ENCODE data around the gene CD3D.

- TF ChIP-seq, protein P1, sequence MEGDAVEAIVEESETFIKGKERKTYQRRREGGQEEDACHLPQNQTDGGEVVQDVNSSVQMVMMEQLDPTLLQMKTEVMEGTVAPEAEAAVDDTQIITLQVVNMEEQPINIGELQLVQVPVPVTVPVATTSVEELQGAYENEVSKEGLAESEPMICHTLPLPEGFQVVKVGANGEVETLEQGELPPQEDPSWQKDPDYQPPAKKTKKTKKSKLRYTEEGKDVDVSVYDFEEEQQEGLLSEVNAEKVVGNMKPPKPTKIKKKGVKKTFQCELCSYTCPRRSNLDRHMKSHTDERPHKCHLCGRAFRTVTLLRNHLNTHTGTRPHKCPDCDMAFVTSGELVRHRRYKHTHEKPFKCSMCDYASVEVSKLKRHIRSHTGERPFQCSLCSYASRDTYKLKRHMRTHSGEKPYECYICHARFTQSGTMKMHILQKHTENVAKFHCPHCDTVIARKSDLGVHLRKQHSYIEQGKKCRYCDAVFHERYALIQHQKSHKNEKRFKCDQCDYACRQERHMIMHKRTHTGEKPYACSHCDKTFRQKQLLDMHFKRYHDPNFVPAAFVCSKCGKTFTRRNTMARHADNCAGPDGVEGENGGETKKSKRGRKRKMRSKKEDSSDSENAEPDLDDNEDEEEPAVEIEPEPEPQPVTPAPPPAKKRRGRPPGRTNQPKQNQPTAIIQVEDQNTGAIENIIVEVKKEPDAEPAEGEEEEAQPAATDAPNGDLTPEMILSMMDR (IDR thresholded peaks at IDR 0.05; ENCODE audit: insufficient read depth, low read length, poor library complexity, severe bottlenecking), result no peak
- no peak for TF ChIP-seq EZH2phosphoT487 (conservative IDR thresholded peaks at IDR 0.05; ENCODE audit: low read length)
These were observed 51.6 kb downstream of the CD3D start for GRCh38 chr11:118290923-118291322.
